HPDE6-E6E7 (cell line): Measurements from ENCODE around the gene CABLES2.

Experiments
- DNase-seq: peaks from one replicate; pipeline ENCODE4 v3.0.0; 2011; ENCODE audit warnings: missing footprints; ENCODE audit errors: extremely low spot score

CABLES2 gene

DNA sequence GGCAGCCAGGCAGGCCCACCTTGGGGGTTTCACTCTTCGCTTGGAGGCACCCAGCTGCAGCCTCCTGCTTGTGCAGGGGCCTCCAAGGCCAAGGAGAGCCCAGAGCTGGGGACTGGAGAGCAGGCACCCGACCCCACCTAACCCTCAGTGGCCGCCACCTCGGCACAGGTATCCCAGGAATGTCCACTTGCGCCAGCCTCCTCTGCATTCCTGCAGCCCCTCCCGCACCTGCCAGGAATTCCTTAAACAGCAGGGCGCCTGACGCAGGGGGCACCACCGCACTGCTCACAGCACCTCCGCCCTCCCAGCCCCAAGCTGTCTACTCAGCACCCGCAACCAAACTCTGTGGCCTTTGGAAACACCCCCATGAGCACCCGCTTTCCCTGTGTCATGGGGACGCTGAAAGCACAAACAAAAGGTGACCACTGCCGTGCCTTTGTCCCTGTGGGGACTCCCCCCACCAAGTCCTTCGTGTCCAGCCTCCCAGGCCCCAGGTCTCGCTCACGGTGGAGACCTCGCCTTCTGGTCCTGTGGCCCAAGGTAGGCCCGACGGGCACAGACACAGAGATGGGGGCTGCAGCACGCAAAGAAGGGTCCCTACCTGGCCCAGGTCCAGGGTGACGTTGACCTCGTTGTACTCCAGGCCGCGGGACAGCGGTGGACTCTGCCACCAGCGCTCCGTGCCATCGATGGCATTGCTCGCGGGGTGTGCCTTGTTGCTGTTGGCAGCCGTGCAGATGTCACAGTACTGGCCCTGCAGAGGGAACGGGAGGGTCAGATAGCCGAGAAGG is 45.1 kb downstream of the CABLES2 start:
- no peak for DNase-seq

DNA sequence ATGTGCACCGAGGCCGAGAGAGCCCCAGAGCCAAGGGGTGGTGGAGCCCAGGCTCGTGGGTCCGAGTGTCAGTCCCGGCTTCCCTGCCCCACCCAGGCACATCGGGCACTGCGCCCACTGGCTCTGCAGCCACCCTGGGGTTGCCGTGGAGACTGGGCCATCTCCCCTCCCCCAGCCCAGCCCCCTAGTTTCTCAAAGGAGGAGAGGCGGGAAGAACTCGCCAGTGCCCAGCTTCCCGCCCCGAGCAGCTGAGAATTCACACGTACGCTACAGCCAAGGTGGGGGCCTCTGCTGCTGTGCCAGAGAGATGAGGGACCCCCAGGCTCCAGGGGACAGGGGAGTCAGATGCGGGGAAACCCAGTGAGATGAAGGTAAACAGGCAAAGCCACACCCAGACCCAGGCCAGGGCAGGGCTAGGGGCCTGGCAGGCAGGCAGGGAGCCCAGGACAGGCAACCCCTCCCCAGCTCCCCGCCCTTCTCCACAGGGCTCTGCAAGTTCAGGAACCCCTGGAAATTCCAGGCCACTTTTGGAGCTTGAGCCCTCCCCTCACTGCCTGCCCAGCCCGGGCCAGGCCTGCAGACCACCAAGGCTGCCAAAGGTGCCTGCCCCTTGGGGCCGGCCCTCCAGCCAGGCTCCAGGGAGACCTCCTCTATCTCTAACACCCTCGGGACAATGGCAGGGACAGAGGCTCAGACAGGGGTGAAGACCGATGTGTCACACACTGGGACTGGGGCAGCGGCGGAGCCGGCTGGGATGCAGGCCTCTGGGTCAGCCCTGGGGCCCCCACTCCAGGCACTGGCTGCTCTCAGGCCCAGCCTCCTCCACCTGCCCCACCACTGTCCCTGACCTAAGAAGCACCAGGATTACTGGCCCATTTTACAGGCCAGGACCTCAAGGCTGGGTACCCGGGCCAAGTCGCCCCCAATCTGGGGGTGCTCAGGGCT is 46.0 kb downstream of the CABLES2 start:
- DNase-seq: no peak

- DNase-seq: no peak
These were observed 47.5 kb downstream of the CABLES2 start for GRCh38 chr20:62359491-62360121.

- no peak for DNase-seq
These were observed 48.0 kb downstream of the CABLES2 start for GRCh38 chr20:62359043-62359490.

- DNase-seq: no peak
These were observed 48.7 kb downstream of the CABLES2 start for GRCh38 chr20:62358171-62359042.

- no peak for DNase-seq
These were observed 49.4 kb downstream of the CABLES2 start for GRCh38 chr20:62357681-62358080.

GRCh38 chr20:62357187-62357667 is 49.9 kb downstream of the CABLES2 start:
- peak; percentile 84 for DNase-seq

- no peak for DNase-seq
These were observed 50.4 kb downstream of the CABLES2 start for GRCh38 chr20:62356589-62357186.

DNA sequence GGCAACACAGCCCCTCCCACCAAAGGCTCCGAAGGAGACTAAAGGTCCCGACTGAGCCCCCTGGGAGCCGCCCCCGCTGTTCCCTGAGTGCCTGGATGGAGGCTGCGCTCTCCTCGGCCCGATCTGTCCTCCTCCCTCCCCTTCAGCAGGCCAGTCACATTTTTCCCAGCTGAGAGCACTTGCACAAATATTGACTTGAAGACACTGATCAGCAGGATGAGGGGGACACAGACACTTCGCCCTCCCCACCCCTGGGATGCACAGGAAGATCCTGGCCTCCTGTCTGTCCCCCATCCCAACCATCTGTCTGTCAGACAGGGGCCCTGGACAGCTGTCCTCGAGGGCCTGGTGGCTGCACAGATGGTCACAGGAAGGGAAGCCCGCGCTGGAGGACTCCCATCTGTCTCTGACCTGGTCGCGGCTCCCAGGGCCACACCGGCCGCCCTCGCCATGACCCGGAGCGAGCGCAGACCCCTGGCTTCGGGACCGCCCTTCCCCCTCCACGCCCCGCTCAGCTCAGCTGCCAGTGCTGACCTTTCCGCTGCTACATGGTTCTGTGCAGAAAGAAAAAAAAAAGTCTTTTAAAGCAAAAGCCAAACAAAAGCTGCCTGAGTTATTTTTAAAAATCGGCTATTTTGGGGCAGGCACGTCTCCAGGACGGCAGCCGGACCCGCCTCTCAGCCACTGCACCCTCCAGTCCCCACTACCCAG is 51.1 kb downstream of the CABLES2 start:
- no peak for DNase-seq

- DNase-seq: no peak
These were observed 51.6 kb downstream of the CABLES2 start for GRCh38 chr20:62355516-62355877.

DNA sequence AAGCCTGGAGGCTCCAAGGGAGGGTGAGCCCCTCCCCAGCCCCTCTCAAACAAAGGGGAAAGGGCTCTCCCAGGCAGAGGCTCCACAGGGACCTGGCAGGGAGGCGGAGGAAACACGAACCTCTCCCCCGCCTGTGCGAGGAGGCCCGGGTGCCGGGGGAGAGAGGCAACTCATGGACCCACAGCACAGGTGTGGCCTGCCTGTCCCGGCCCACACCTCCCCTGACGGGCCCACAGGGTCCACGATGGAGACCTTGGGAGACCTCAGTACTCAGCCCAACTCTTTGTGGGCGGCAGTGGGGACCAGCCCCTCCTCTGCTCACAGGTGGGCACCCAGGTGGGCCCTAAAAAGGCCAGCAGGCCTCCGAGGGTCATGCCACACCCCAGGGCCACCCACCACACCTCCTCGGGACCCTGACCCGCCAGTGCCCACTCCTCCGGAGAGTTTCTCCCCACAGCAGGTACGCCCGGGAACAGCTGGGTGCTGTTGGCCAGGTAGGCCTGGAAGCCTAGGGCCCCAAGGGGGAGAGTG is 52.2 kb downstream of the CABLES2 start:
- DNase-seq: no peak

GRCh38 chr20:62354031-62354808 is 52.9 kb downstream of the CABLES2 start:
- DNase-seq: no peak

- DNase-seq: no peak
These were observed 53.6 kb downstream of the CABLES2 start for GRCh38 chr20:62353289-62354030.

GRCh38 chr20:62352402-62353288 is 54.4 kb downstream of the CABLES2 start:
- no peak for DNase-seq

DNA sequence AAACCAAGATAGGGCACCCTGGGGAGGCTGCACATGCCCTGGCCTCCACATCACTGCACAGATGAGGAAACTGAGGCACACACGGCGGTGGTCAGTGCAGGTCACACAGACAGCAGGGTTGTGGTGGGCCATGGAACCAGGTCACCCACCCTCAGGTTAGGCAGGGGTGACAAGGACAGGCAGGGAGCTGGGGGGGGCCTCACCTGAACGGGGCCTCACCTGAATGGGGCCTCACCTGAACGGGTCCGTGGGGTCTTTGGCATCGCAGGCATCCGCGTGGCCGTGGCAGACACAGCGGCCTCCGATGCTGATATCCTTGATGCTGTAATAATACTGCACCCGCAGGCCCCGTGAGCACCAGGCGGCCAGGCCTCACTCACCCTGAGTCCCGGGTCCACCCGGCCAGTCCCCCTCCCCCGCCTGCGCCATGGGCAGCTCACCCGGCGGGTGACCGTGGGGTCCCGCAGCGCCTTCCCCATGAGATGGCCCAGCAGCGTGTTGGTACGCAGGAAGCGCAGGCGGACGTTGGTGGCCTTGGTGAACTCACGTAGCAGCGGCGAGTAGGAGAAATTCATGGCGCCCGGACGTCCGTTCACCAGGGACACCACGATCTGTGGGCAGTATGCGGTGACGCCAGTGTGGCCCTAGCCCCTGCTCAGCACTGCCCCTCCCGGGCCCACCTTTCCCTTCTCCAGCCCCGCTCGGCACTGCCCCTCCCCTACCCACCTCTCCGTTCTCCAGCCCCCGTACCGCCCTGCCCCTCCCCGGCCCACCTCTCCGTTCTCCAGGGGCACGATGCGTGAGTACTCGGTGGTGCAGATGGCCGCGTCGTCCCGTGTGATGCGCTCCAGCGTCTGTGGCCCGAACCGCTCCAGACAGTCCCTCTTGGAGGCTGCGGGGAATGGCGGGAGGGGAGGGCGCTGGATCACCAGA is 55.4 kb downstream of the CABLES2 start:
- no peak for DNase-seq
